GM11168 (cell line): ENCODE data around the gene GSN.

ENCODE experiments used
- in situ Hi-C: fragments of 300-500 bp; cut with MboI; formaldehyde crosslinking; loops from one replicate; pipeline ENCODE4 v1.12.0; 2022; ENCODE audit warnings: low sequenced_read_pairs; ENCODE audit not compliant: unreplicated experiment

The GSN gene

DNA sequence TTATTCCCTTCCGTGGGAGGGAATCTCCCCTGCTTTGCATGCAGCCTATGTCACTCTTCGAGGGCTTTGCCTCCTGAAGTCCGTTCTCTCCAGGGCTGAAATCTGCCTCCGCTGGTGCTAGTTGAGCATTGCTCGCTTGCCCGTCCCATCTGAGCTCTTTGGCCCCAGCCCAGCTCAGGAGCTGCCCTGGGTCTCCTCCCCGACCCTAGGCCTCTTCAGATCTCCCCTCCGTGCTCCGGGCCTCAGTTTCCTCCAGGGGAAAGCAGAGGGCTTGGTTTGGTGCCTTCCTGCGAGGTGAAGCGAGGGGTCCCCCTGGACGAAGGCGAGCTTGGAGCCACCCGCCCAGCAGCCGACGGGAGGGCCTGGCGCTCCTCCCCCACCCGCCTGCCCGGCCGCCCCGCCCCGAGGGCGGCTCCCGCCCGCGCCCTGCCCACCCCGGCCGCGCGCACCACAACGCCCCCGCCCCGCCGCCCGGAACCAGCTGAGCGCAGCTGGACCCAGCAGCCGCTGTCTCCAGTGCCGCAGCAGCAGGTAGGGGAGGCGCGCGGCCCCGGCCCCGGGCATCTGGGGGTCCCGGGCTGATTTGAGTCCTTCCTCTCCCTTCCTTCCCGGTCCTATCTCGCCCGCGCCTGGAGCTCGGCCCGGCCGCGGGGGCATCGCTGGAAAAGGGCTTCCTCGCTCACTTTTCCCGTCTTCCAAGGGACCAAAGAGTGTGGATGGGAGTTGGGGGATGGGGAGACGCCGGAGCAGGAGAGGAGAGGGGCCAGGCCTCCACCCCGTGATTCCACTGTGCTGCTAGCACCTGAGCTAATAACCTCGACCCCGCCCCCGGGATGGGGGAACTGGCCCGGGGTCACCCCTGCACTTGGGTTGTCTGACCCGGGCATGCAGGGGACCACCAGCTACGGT, at the start of gene GSN:
TSS of gene GSN (plus strand) at position 474 of the 909 bp plus-strand sequence. CDS start 33,810 bp downstream, outside the sequence.
- in situ Hi-C loops = no loop called here

- in situ Hi-C loops = no loop called here
Observed at GRCh38 chr9:121218357-121219027, 49.5 kb upstream of the GSN start.

DNA sequence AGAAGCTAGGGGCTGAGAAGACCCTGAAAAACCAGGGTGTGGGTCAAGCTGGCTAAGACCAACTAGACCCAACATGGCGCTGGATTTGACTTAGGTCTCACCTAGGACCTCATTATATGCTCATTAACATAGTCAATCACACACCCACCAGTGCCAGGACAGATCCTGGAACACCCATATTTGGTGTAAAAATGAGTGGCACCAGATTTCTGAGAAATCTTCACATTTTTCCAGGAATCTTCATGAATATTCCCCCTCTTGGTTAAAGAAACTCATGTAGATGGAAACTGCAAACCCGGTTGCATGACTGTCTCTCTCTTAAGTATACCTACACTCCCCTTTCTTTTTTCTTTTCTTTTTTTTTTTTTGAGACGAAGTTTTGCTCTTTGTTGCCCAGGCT, 48.4 kb upstream of the GSN start:
- in situ Hi-C loops = no loop called here

- in situ Hi-C loops = no loop called here
Observed at GRCh38 chr9:121220996-121221663, 46.8 kb upstream of the GSN start.

GRCh38 chr9:121221664-121222055, 46.3 kb upstream of the GSN start:
- in situ Hi-C loops = no loop called here

- in situ Hi-C loops = no loop called here
Observed at GRCh38 chr9:121222524-121223171, 45.3 kb upstream of the GSN start.

DNA sequence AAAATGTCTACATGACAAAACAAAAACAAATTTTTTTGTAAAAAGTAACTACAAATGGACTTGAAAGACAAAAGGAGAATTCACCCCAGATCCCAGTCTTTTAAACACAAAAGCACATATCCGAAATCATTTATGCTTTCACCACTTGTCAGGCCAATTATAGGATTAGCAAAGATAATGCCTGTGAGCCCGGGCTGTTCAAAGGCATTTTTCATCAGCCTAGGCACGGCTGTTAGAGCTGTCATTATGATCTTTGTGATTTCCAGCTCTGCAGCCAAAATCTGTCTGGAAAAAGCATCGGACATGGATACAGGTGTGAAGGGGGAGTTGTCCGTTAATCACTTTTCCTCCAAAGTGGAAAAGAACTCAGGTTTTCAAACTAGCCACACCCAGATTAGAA, 42.7 kb upstream of the GSN start:
- in situ Hi-C loops = no loop called here

DNA sequence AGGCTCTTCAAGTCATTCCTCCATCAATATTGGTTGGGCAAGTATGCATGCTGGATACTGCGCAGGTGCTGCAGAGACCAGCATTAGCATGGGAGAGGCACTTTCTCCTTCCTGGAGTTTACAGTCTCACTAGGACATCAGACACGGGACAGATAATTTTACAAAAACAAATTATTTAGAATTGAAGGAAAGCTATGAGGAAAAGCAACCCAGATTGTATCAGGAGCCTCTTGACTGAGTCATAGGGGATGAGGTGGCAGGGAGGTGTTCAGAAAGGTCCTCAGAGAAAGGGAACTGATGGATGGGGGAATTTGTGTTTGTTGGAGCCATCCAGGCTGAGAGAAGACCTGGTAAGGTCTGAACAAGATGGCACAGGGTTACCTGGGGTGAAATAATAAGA, 41.8 kb upstream of the GSN start:
- in situ Hi-C loops = no loop called here

GRCh38 chr9:121227862-121228261, 40.1 kb upstream of the GSN start:
- in situ Hi-C loops = no loop called here

- in situ Hi-C loops = no loop called here
Observed at GRCh38 chr9:121230256-121230655, 37.7 kb upstream of the GSN start.

DNA sequence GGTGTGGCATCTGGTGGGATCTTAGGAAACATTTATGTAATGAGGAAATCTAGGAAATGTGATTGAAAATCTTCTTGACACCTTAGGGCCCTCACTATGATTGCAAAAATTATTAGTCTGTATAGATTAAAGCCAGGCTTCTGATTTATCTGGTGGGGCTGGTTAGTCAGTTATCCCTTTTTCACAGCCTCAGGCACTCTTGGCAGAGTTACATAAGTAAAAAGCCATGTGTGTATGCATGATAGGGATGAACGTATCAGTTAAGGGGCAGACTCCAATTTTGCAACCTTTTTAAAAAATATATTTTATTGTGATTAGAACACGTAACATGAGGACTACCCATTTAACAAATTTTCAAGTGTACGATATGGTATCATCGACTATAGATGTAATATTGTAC, 35.7 kb upstream of the GSN start:
- in situ Hi-C loops = no loop called here

GRCh38 chr9:121233906-121234831, 33.8 kb upstream of the GSN start:
- in situ Hi-C loops = no loop called here

- in situ Hi-C loops = no loop called here
Observed at GRCh38 chr9:121234832-121235161, 33.2 kb upstream of the GSN start.

DNA sequence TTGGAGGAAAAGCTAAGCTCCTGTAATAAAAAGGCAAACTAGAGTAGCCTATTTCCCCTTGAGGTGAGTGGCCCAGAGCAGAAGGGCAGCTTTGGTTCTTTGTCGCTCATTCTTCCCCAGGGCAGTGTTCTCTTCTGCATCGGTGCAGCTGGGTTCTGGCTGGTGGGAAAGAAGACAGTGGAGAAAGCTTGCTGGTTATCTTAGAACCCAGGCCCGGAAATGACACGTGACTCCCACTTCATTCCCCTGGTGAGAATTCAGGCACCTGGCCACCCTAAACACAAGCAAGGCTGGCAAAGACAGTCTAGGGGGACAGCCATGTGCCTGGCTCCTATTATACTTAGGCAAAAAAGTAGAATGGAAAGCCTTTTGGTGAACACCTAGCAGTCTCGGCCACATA, 32.5 kb upstream of the GSN start:
- in situ Hi-C loops = no loop called here

DNA sequence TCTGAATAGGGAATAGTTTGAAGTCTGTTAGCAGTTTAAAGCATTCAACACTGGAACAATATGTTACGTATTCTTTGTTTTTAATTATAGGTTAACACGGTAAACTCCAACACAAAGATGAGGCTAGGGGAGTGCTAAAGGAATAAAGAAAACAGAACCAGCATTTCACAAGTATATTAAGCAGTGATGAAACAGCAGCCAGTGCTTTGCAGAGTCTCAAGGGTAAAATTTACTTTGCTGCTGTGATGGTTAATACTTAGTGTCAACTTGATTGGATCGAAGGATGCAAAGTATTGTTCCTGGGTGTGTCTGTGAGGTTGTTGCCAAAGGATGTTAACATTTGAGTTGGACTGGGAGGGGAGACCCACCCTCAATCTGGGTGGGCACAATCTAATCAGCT, 30.0 kb upstream of the GSN start:
- in situ Hi-C loops = no loop called here

DNA sequence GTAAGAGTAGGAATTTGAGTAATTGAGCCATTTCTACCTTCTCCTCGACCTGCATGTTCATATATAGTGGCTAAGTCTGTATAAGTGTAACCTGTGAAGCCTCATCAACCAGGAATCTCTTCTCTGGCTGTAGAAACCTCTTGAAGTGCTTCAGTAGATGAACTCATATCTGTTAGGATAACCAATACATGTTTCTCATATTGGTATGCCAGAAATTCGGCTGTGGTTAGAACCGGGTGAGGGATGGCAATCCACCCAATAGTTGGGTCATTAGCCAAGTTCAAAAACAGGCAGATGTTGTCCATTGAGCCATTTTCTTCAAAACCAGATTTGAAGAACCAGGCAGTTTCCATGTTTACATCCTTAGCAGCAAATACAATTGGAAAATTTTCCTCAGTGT, 28.9 kb upstream of the GSN start:
- in situ Hi-C loops = no loop called here

- in situ Hi-C loops = no loop called here
Observed at GRCh38 chr9:121239851-121240250, 28.1 kb upstream of the GSN start.

- in situ Hi-C loops = no loop called here
Observed at GRCh38 chr9:121240472-121241135, 27.4 kb upstream of the GSN start.
